Measurements from ENCODE around the gene MBD6. TPM values are rescaled to one million over a fixed set of nuclear protein-coding genes. Genes with fewer than 3 reads are reported as not detected.

The MBD6 gene
- total and polyA plus RNA-seq, 12 donors = 8.8 to 46.9 (median 33.5) TPM

GRCh38 chr12:57533108-57533507 is 10.5 kb downstream of the MBD6 start:
- TF ChIP-seq, protein P1, sequence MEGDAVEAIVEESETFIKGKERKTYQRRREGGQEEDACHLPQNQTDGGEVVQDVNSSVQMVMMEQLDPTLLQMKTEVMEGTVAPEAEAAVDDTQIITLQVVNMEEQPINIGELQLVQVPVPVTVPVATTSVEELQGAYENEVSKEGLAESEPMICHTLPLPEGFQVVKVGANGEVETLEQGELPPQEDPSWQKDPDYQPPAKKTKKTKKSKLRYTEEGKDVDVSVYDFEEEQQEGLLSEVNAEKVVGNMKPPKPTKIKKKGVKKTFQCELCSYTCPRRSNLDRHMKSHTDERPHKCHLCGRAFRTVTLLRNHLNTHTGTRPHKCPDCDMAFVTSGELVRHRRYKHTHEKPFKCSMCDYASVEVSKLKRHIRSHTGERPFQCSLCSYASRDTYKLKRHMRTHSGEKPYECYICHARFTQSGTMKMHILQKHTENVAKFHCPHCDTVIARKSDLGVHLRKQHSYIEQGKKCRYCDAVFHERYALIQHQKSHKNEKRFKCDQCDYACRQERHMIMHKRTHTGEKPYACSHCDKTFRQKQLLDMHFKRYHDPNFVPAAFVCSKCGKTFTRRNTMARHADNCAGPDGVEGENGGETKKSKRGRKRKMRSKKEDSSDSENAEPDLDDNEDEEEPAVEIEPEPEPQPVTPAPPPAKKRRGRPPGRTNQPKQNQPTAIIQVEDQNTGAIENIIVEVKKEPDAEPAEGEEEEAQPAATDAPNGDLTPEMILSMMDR (IDR thresholded peaks at IDR 0.05) = no peak
- Histone ChIP-seq H3K27ac (no peak overlapping the region), H3K36me3 (peaks cover 0 to 100% (median 73%) of the 10 kb centered on the region in 9 donors), H3K4me3 (no peak overlapping the region), H3K9me3 (no peaks in the 10 kb centered on the region), H3K27me3 (no peaks in the 10 kb centered on the region), H3K4me1 (peaks cover 0 to 5% (median 0%) of the 10 kb centered on the region in 9 donors)
- intact Hi-C loops (cut with DNase I) = no loop called here
- no peak for DNase-seq
- ATAC-seq = no peak
- WGBS, 2 donors = 94 to 96% methylated on average over 8 of the region's 8 CpGs

- H3K27ac ChIP-seq = no peak overlapping the region
- H3K4me1 ChIP-seq = peaks cover 0 to 3% (median 0%) of the 10 kb centered on the region in 9 donors
- no peak for ATAC-seq
- TF ChIP-seq, protein P1 (IDR thresholded peaks at IDR 0.05) = no peak
- DNase-seq = no peak
- WGBS, 2 donors = 96 to 97% methylated on average over 5 of the region's 5 CpGs
- H3K27me3 ChIP-seq = no peaks in the 10 kb centered on the region
- H3K4me3 ChIP-seq = no peak overlapping the region
- no peaks in the 10 kb centered on the region for H3K9me3 ChIP-seq
- intact Hi-C loops (cut with DNase I) = no loop called here
- peaks cover 0 to 100% (median 61%) of the 10 kb centered on the region in 9 donors for H3K36me3 ChIP-seq
These were observed 11.6 kb downstream of the MBD6 start for GRCh38 chr12:57534250-57534649.

DNA sequence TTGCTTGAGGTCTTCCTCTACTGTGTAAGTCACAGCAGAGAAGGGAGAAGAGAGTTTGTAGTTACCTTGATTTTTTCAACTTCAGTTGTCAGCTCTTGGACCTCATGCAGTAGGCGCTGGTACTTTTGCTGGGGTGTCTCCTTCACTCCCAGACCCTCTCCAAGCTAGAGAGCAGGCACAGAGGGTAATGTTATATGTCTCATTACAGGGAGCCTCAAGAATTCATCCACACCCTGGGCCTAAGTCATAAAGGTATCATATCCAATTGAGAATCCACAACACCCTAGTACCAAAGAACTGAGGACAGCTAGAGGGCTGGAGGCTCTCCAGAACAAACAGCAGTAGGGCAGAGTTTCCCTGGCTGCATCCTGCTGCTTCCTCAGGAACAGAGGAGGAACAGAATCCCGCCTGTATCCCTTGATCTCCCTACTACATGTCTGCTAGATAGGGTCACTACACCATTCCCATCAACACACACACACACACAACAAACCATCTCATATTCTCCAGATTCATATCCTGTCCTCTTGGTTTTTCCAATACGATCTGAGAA is 12.4 kb downstream of the MBD6 start:
- WGBS, 2 donors = 94 to 95% methylated on average over 3 of the region's 3 CpGs
- Histone ChIP-seq H3K36me3 (peaks cover 0 to 100% (median 54%) of the 10 kb centered on the region in 9 donors), H3K4me1 (no peaks in the 10 kb centered on the region), H3K4me3 (no peak overlapping the region), H3K27me3 (no peaks in the 10 kb centered on the region), H3K9me3 (no peaks in the 10 kb centered on the region), H3K27ac (no peak overlapping the region)
- DNase-seq (no peak), ATAC-seq (no peak)
- intact Hi-C loops (cut with DNase I) = loop anchor here in 1 of 10 donors (5.0 kb wide), 1 partner anchor 118 kb away; no protein-coding TSS in a partner anchor
- TF ChIP-seq, protein P1 (IDR thresholded peaks at IDR 0.05) = no peak

- DNase-seq (no peak), ATAC-seq (peak in 1 of 8 donors; percentile 13)
- H3K9me3 ChIP-seq = no peaks in the 10 kb centered on the region
- intact Hi-C loops (cut with DNase I) = loop anchor here in 1 of 10 donors (5.0 kb wide), 1 partner anchor 119 kb away; no protein-coding TSS in a partner anchor
- H3K4me1 ChIP-seq = no peaks in the 10 kb centered on the region
- H3K27me3 ChIP-seq = no peaks in the 10 kb centered on the region
- TF ChIP-seq, protein P1 (IDR thresholded peaks at IDR 0.05) = no peak
- H3K36me3 ChIP-seq = peaks cover 0 to 99% (median 45%) of the 10 kb centered on the region in 9 donors
- no peak overlapping the region for H3K27ac ChIP-seq
- 79 to 85% methylated on average over 6 of the region's 6 CpGs for WGBS, 2 donors
- no peak overlapping the region for H3K4me3 ChIP-seq
These were observed 13.4 kb downstream of the MBD6 start for GRCh38 chr12:57535764-57536596.
